H1 (cell line): ENCODE data around the gene BCO2. TPM values are rescaled to one million over a fixed set of nuclear protein-coding genes. Genes with fewer than 3 reads are reported as not detected.

Experiments used
- CTCF ChIA-PET: fragments of 300-600 bp; sonication (Branson Sonifier 250); formaldehyde crosslinking; loops from one replicate; lab custom pipeline; 2021; ENCODE audit not compliant: partially characterized antibody; lab: Charles Lee
- POLR2A ChIA-PET: fragments of 300-600 bp; sonication (Branson Sonifier 250); formaldehyde crosslinking; loops from one replicate; lab custom pipeline; 2021; ENCODE audit warnings: inconsistent platforms; ENCODE audit not compliant: partially characterized antibody; lab: Charles Lee
- DNase-seq, 2 experiments: peaks; one replicate each; pipeline versions ENCODE4 v3.0.0 to v3.0.0-alpha.2; 2010 to 2022; ENCODE audit warnings: low spot score in 2 of 2, low read depth in 1 of 2, mixed read lengths in 1 of 2
- FAIRE-seq: peaks from 2 replicates; lab custom pipeline; 2011; peaks lifted over from hg19 to GRCh38; lab: Jason Lieb, UNC
- H2AFZ ChIP-seq: 2 replicates; pipeline ENCODE4 v1.8.1; 2012; ENCODE audit warnings: low read length, inconsistent platforms
- H2AK5ac ChIP-seq: 2 replicates; pipeline ENCODE4 v1.6.1; 2013; ENCODE audit warnings: low read depth, low read length
- H2BK120ac ChIP-seq: replicated peaks from 2 replicates; pipeline ENCODE3; 2013; ENCODE audit warnings: low read depth, low read length, inconsistent platforms
- H2BK12ac ChIP-seq: 2 replicates; pipeline ENCODE4 v1.6.1; 2013; ENCODE audit warnings: low read depth, low read length
- H2BK15ac ChIP-seq: 2 replicates; pipeline ENCODE4 v1.6.1; 2013; ENCODE audit warnings: low read length
- H2BK20ac ChIP-seq: 2 replicates; pipeline ENCODE4 v1.6.1; 2013; ENCODE audit warnings: low read length
- H2BK5ac ChIP-seq: 2 replicates; pipeline ENCODE4 v1.6.1; 2013; ENCODE audit warnings: low read depth, low read length
- H3K14ac ChIP-seq: 2 replicates; pipeline ENCODE4 v1.6.1; 2013; ENCODE audit warnings: inconsistent platforms; ENCODE audit not compliant: insufficient read length
- H3K18ac ChIP-seq: 2 replicates; pipeline ENCODE4 v1.6.1; 2013; ENCODE audit warnings: low read length; ENCODE audit errors: extremely low read depth
- H3K23ac ChIP-seq: 2 replicates; pipeline ENCODE4 v1.6.1; 2013; ENCODE audit warnings: inconsistent platforms; ENCODE audit not compliant: insufficient read length
- H3K23me2 ChIP-seq: 2 replicates; pipeline ENCODE4 v1.6.1; 2013; ENCODE audit warnings: low read depth, low read length
- H3K27ac ChIP-seq: 2 replicates; pipeline ENCODE4 v1.6.1; 2011; ENCODE audit warnings: low read depth, low read length, inconsistent platforms
- H3K27me3 ChIP-seq, 4 experiments: replicated peaks in 1 of 4; 1 replicate in 1 of 4; 2 replicates in 3 of 4; pipeline versions ENCODE4 v1.6.1 to v1.8.1; 2011 to 2013; ENCODE audit warnings: low read length in 3 of 4, mild to moderate bottlenecking in 3 of 4, inconsistent platforms in 2 of 4, mixed read lengths in 2 of 4, moderate library complexity in 1 of 4; ENCODE audit not compliant: control insufficient read depth in 3 of 4, insufficient read depth in 3 of 4; ENCODE audit errors: extremely low read depth in 1 of 4
- H3K36me3 ChIP-seq, 4 experiments: 2 replicates each; pipeline versions ENCODE4 v1.6.1 to v1.8.1; 2011 to 2013; ENCODE audit warnings: mild to moderate bottlenecking in 4 of 4, low read length in 3 of 4, moderate library complexity in 2 of 4, control low read depth in 1 of 4, inconsistent platforms in 1 of 4; ENCODE audit not compliant: insufficient read depth in 4 of 4, control insufficient read depth in 2 of 4
- H3K4ac ChIP-seq: replicated peaks from 2 replicates; pipeline ENCODE3; 2013; ENCODE audit warnings: low read length, low read depth, mixed read lengths, inconsistent platforms; ENCODE audit not compliant: insufficient read length
- H3K4me1 ChIP-seq, 4 experiments: replicated peaks in 1 of 4; 1 replicate in 1 of 4; 2 replicates in 3 of 4; pipeline versions ENCODE4 v1.6.1 to v1.8.1; 2011 to 2013; ENCODE audit warnings: low read length in 3 of 4, inconsistent platforms in 2 of 4, mixed read lengths in 1 of 4; ENCODE audit not compliant: insufficient read depth in 4 of 4, control insufficient read depth in 3 of 4
- H3K4me2 ChIP-seq, 2 experiments: 2 replicates each; pipeline versions ENCODE4 v1.6.1 to v1.8.1; 2011 to 2013; ENCODE audit warnings: low read depth in 2 of 2, low read length in 2 of 2, control low read depth in 1 of 2, inconsistent platforms in 1 of 2, mild to moderate bottlenecking in 1 of 2; ENCODE audit not compliant: insufficient read depth in 1 of 2
- H3K4me3 ChIP-seq, 4 experiments: fragments of 200-600, 300-600 bp in 1 of 4; sonication (generic), shearing (Covaris generic), sonication (Bioruptor Twin) in 1 of 4; 2 replicates each; pipeline versions ENCODE4 v1.5.1 to v1.8.1; 2011 to 2016; ENCODE audit warnings: low read length in 4 of 4, low read depth in 3 of 4, control low read depth in 2 of 4, inconsistent platforms in 2 of 4, mild to moderate bottlenecking in 2 of 4, mixed read lengths in 1 of 4, moderate library complexity in 1 of 4; ENCODE audit not compliant: insufficient read depth in 2 of 4; ENCODE audit errors: extremely low read depth in 1 of 4
- H3K56ac ChIP-seq: replicated peaks from 2 replicates; pipeline ENCODE3; 2013; ENCODE audit warnings: low read depth, mild to moderate bottlenecking, mixed read lengths, low read length, inconsistent platforms; ENCODE audit not compliant: insufficient read length
- H3K79me1 ChIP-seq: 2 replicates; pipeline ENCODE4 v1.6.1; 2013; ENCODE audit warnings: low read depth, low read length, control low read depth
- H3K79me2 ChIP-seq, 2 experiments: 2 replicates each; pipeline versions ENCODE4 v1.6.1 to v1.8.1; 2012 to 2013; ENCODE audit warnings: low read length in 2 of 2, mild to moderate bottlenecking in 2 of 2, inconsistent platforms in 1 of 2; ENCODE audit not compliant: insufficient read depth in 2 of 2, control insufficient read depth in 1 of 2
- H3K9ac ChIP-seq, 4 experiments: replicated peaks in 1 of 4; 1 replicate in 1 of 4; 2 replicates in 3 of 4; pipeline versions ENCODE4 v1.6.1 to v1.8.1; 2011 to 2013; ENCODE audit warnings: low read depth in 3 of 4, low read length in 3 of 4, control low read depth in 2 of 4, mild to moderate bottlenecking in 2 of 4, moderate library complexity in 2 of 4, inconsistent platforms in 1 of 4; ENCODE audit errors: extremely low read depth in 1 of 4
- H3K9me3 ChIP-seq, 2 experiments: 2 replicates each; pipeline versions ENCODE4 v1.6.1 to v1.8.1; 2012 to 2013; ENCODE audit warnings: mild to moderate bottlenecking in 2 of 2, moderate library complexity in 2 of 2, control low read depth in 1 of 2, inconsistent platforms in 1 of 2, low read depth in 1 of 2, low read length in 1 of 2, mixed read lengths in 1 of 2; ENCODE audit not compliant: insufficient read depth in 2 of 2
- H4K20me1 ChIP-seq, 2 experiments: replicated peaks in 1 of 2; 2 replicates each; pipeline versions ENCODE3 to v1.8.1; 2011 to 2013; ENCODE audit warnings: inconsistent platforms in 2 of 2, low read length in 2 of 2, mild to moderate bottlenecking in 1 of 2; ENCODE audit not compliant: insufficient read depth in 2 of 2, control insufficient read depth in 1 of 2
- H4K5ac ChIP-seq: 2 replicates; pipeline ENCODE4 v1.6.1; 2013; ENCODE audit warnings: low read length, low read depth, mixed read lengths, inconsistent platforms; ENCODE audit not compliant: insufficient read length
- H4K8ac ChIP-seq: 2 replicates; pipeline ENCODE4 v1.8.0; 2013; ENCODE audit warnings: mild to moderate bottlenecking, moderate library complexity, low read length, inconsistent platforms; ENCODE audit not compliant: insufficient read depth; ENCODE audit errors: extremely low read depth
- H4K91ac ChIP-seq: replicated peaks from 2 replicates; pipeline ENCODE3; 2013; ENCODE audit warnings: low read length, mixed read lengths, inconsistent platforms; ENCODE audit not compliant: insufficient read length
- CBX5 ChIP-seq: fragments of 300-800, 300-1000 bp; sonication (generic); IDR thresholded peaks from 2 replicates; pipeline ENCODE4 v1.7.1; 2016; ENCODE audit warnings: antibody characterized with exemption, low read length, low read depth
- CEBPB ChIP-seq: IDR thresholded peaks from 2 replicates; pipeline ENCODE4 v1.6.1; 2012; ENCODE audit warnings: low read depth, low read length
- CHD1 ChIP-seq: IDR thresholded peaks from 2 replicates; pipeline ENCODE4 v1.6.1; 2012; ENCODE audit warnings: low read depth, low read length, improper control_type of control experiment
- FOSL1 ChIP-seq: IDR thresholded peaks from 2 replicates; pipeline ENCODE4 v1.6.1; 2011; ENCODE audit warnings: mild to moderate bottlenecking, low read depth, low read length, moderate library complexity; ENCODE audit not compliant: insufficient read depth
- HDAC6 ChIP-seq: IDR thresholded peaks from one replicate; pipeline ENCODE4 v1.7.1; 2012; ENCODE audit warnings: low read depth, mild to moderate bottlenecking, inconsistent platforms, low read length, moderate library complexity
- JUN ChIP-seq: IDR thresholded peaks from 2 replicates; pipeline ENCODE4 v1.6.1; 2011; ENCODE audit warnings: low read depth, mild to moderate bottlenecking, improper control_type of control experiment, low read length
- NRF1 ChIP-seq: IDR thresholded peaks from 2 replicates; pipeline ENCODE4 v1.6.1; 2011; ENCODE audit warnings: mild to moderate bottlenecking, low read depth, low read length, improper control_type of control experiment
- POU5F1 ChIP-seq: IDR thresholded peaks from 2 replicates; pipeline ENCODE4 v1.6.1; 2011; ENCODE audit warnings: low read depth, mild to moderate bottlenecking, low read length, moderate library complexity
- RAD21 ChIP-seq, 2 experiments: IDR thresholded peaks in 1 of 2; conservative IDR thresholded peaks in 1 of 2; 2 replicates each; pipeline ENCODE4 v1.6.1; 2011; ENCODE audit warnings: low read depth in 2 of 2, low read length in 2 of 2, improper control_type of control experiment in 1 of 2, inconsistent platforms in 1 of 2, mild to moderate bottlenecking in 1 of 2, moderate library complexity in 1 of 2
- RBBP5 ChIP-seq: IDR thresholded peaks from 2 replicates; pipeline ENCODE4 v1.7.1; 2012; ENCODE audit warnings: low read depth, mild to moderate bottlenecking, inconsistent platforms, low read length, moderate library complexity, borderline replicate concordance
- RXRA ChIP-seq: IDR thresholded peaks from 2 replicates; pipeline ENCODE4 v1.6.1; 2011; ENCODE audit warnings: low read depth, mild to moderate bottlenecking, low read length, moderate library complexity; ENCODE audit not compliant: insufficient read depth
- TBP ChIP-seq: IDR thresholded peaks from 2 replicates; pipeline ENCODE4 v1.6.1; 2011; ENCODE audit warnings: low read depth, low read length, improper control_type of control experiment
- WGBS, 2 experiments: shearing (Covaris generic) in 1 of 2; methylation state at CpG; one replicate each; pipeline versions ENCODE4 v1.1.6 to v1.1.7; 2013 to 2015; ENCODE audit warnings: low lambda C conversion rate in 2 of 2, mixed read lengths in 2 of 2, inconsistent platforms in 1 of 2, low coverage in 1 of 2, missing lambda C conversion rate in 1 of 2; ENCODE audit not compliant: insufficient replicate concordance in 2 of 2, insufficient coverage in 1 of 2, insufficient read length in 1 of 2; ENCODE audit errors: extremely low coverage in 1 of 2, missing lambda C conversion rate in 1 of 2; 5-methylcytosine and 5-hydroxymethylcytosine counted together
- polyA plus RNA-seq, 7 experiments: library from polyadenylated mRNA; depleted of rRNA in 3 of 7; stranded (reverse) in 5 of 7; unstranded in 2 of 7; fragments of >200 nt in 5 of 7; fragments of 200-250 nt in 2 of 7; gene quantifications; 1 replicate in 5 of 7; 2 replicates in 1 of 7; 4 replicates in 1 of 7; pipeline versions ENCODE4 v1.2.1 to v1.2.3, GENCODE V29; 2011 to 2013; ENCODE audit warnings: missing spikeins in 2 of 7, mixed read lengths in 2 of 7
- total RNA-seq: library from RNA; stranded (reverse); fragmentation: NEBNext Ultra II Directional; extraction: Animal tissue kit (Norgen Biotek cat#: 25700); gene quantifications from 2 replicates; pipeline ENCODE4 v1.2.1, GENCODE V29; 2021

BCO2 gene
- total and polyA plus RNA-seq, 2 of the 8 experiments (the other 6 are each of a cell fraction or from before 2014, with no cell fraction given) = 0.42 to 0.82 TPM

DNA sequence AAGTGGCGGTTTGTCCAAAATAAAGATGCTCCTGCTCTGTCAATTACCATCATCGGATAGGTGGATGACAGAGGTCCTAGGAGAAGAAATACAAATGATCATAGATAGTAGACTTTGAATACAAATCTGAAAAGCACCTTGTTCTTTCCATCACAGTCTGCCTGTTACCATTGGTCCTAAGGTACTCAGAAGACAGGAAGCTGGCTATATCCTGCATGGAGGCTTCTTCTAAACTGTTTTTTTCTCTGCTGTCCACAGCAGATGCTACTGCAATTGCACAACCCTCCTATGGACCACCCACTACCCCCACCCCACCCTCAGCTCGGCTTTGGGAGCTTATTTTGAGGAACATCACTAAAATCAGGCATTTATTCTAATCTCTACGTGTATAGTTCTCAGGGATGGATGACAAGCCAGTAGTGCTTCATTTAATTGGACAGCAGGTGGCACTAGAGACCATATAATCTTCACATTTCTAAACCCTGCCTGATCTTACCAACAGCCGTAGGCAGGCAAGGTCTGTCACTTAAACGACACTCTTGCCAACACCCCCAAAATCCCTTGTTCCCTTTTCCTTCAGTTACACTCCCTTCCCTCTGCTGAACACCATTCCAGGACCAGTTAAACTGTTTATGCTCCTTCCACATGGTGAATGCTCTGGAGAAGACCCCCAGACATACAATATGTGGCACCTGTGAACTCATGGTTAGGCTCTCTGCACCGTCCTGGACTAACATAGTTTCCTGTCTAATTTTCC is 44.3 kb downstream of the BCO2 start:
- Histone ChIP-seq H2AFZ (peak overlapping the region; percentile 36), H3K27ac (no peak overlapping the region; the same call in 1 of the 2 replicates), H2BK120ac (no peak overlapping the region), H3K23ac (no peak overlapping the region), H3K36me3 (no peaks in the 10 kb centered on the region), H2BK5ac (no peak overlapping the region), H3K18ac (no peak overlapping the region), H3K56ac (no peak overlapping the region), H3K4me2 (no peak overlapping the region), H2AK5ac (no peak overlapping the region), H4K20me1 (no peaks in the 10 kb centered on the region), H2BK15ac (no peak overlapping the region), H3K79me2 (no peaks in the 10 kb centered on the region), H3K4me3 (no peak overlapping the region), H4K8ac (no peak overlapping the region), H3K4ac (no peak overlapping the region), H3K9me3 (no peaks in the 10 kb centered on the region), H3K23me2 (no peaks in the 10 kb centered on the region), H3K27me3 (0 out of 7 replicates have a peak, but pooled peaks cover 0 to 4% (median under 1%) of the 10 kb centered on the region in 4 experiments), H4K5ac (no peak overlapping the region), H2BK20ac (no peak overlapping the region), H3K4me1 (no peaks in the 10 kb centered on the region), H3K14ac (no peak overlapping the region), H3K9ac (no peak overlapping the region), H2BK12ac (no peak overlapping the region), H3K79me1 (no peaks in the 10 kb centered on the region), H4K91ac (no peak overlapping the region)
- DNase-seq = no peak
- peak; percentile 80 for FAIRE-seq
- 57% methylated on average over 7 of the region's 7 CpGs; no CpG with 5 or more reads in 1 of the 2 experiments for WGBS, 2 experiments
- ChIA-PET POLR2A (interaction anchor here (1.7 kb wide), 1 partner anchor 8 kb away, joined by 3 read pairs; no protein-coding TSS in a partner anchor), CTCF (interaction anchor here (0.6 to 8.2 kb wide), 25 partner anchors 11 to 1070 kb away, joined by 3 to 257 read pairs (median 3); no protein-coding TSS in a partner anchor)
- TF ChIP-seq CEBPB = 0 out of 2 replicates have a peak, but pooled peaks have one; percentile 10
- no peak for TF ChIP-seq CBX5
- no peak for TF ChIP-seq RXRA
- TF ChIP-seq CHD1 = no peak
- no peak for TF ChIP-seq TBP
- no peak for TF ChIP-seq JUN
- no peak for TF ChIP-seq RBBP5
- no peak for TF ChIP-seq HDAC6
- TF ChIP-seq FOSL1 = no peak
- peak; percentile 93 to 94 for TF ChIP-seq RAD21 (IDR thresholded peaks at IDR 0.05 in 1 of 2, conservative IDR thresholded peaks at IDR 0.05 in 1 of 2; ENCODE audit: low read depth in 2 of 2, low read length in 2 of 2)
- TF ChIP-seq POU5F1 = no peak
- TF ChIP-seq NRF1 = no peak
